Measurements from ENCODE around the gene MYO16. TPM values are rescaled to one million over a fixed set of nuclear protein-coding genes. Genes with fewer than 3 reads are reported as not detected.

Gene MYO16
- total RNA-seq, 1 donor from 2014 or later: 1.2 TPM

- no peak for TF ChIP-seq CTCF (conservative IDR thresholded peaks at IDR 0.05; ENCODE audit: low read depth, low read length)
- no peak for DNase-seq (ENCODE audit: low read depth)
- H3K4me3 ChIP-seq (ENCODE audit: low read depth, low read length): no peak overlapping the region
Measured at GRCh38 chr13:109130093-109130835, 500.9 kb downstream of the MYO16 start.

GRCh38 chr13:109131698-109132257, 502.4 kb downstream of the MYO16 start:
- no peak for TF ChIP-seq CTCF (conservative IDR thresholded peaks at IDR 0.05; ENCODE audit: low read depth, low read length)
- H3K4me3 ChIP-seq (ENCODE audit: low read depth, low read length): no peak overlapping the region
- DNase-seq (ENCODE audit: low read depth): no peak

GRCh38 chr13:109135018-109135417, 505.6 kb downstream of the MYO16 start:
- no peak for DNase-seq (ENCODE audit: low read depth)
- TF ChIP-seq CTCF (conservative IDR thresholded peaks at IDR 0.05; ENCODE audit: low read depth, low read length): peak; percentile 28
- H3K4me3 ChIP-seq (ENCODE audit: low read depth, low read length): no peak overlapping the region

- no peak for DNase-seq (ENCODE audit: low read depth)
- H3K4me3 ChIP-seq (ENCODE audit: low read depth, low read length): no peak overlapping the region
- TF ChIP-seq CTCF (conservative IDR thresholded peaks at IDR 0.05; ENCODE audit: low read depth, low read length): no peak
Measured at GRCh38 chr13:109136873-109137272, 507.5 kb downstream of the MYO16 start.

GRCh38 chr13:109139346-109139745, 509.9 kb downstream of the MYO16 start:
- no peak overlapping the region for H3K4me3 ChIP-seq (ENCODE audit: low read depth, low read length)
- TF ChIP-seq CTCF (conservative IDR thresholded peaks at IDR 0.05; ENCODE audit: low read depth, low read length): no peak
- DNase-seq (ENCODE audit: low read depth): no peak

GRCh38 chr13:109140054-109140453, 510.6 kb downstream of the MYO16 start:
- no peak for DNase-seq (ENCODE audit: low read depth)

More at GRCh38 chr13:109140054-109140453, 510.6 kb downstream of the MYO16 start:
- no peak for TF ChIP-seq CTCF (conservative IDR thresholded peaks at IDR 0.05; ENCODE audit: low read depth, low read length)
- no peak overlapping the region for H3K4me3 ChIP-seq (ENCODE audit: low read depth, low read length)
